Astrocyte (in vitro differentiated cells and primary cell): ENCODE results near the gene OR1S1. TPM values are rescaled to one million over a fixed set of nuclear protein-coding genes. Genes with fewer than 3 reads are reported as not detected.

ENCODE experiments used
- DNase-seq: peaks from one replicate; pipeline ENCODE4 v3.0.0-alpha.2; 2010; ENCODE audit warnings: low read depth
- FAIRE-seq: peaks from 2 replicates; lab custom pipeline; 2011; peaks lifted over from hg19 to GRCh38; lab: Jason Lieb, UNC
- H2AFZ ChIP-seq: 2 replicates; pipeline ENCODE4 v1.6.0; 2012; ENCODE audit warnings: low read depth, low read length, inconsistent platforms
- H3K27ac ChIP-seq: 2 replicates; pipeline ENCODE4 v1.5.1; 2011; ENCODE audit warnings: low read depth, low read length, inconsistent platforms
- H3K27me3 ChIP-seq: 2 replicates; pipeline ENCODE4 v1.6.0; 2011; ENCODE audit warnings: low read length, inconsistent platforms; ENCODE audit not compliant: insufficient read depth
- H3K36me3 ChIP-seq: 2 replicates; pipeline ENCODE4 v1.5.1; 2011; ENCODE audit warnings: low read length, inconsistent platforms; ENCODE audit not compliant: insufficient read depth
- H3K4me1 ChIP-seq: 2 replicates; pipeline ENCODE4 v1.5.1; 2011; ENCODE audit warnings: low read length, inconsistent platforms; ENCODE audit not compliant: insufficient read depth
- H3K4me2 ChIP-seq: 2 replicates; pipeline ENCODE4 v1.6.0; 2012; ENCODE audit warnings: low read length, inconsistent platforms
- H3K4me3 ChIP-seq: 2 replicates; pipeline ENCODE4 v1.5.1; 2011; ENCODE audit warnings: low read depth, mild to moderate bottlenecking, low read length, inconsistent platforms; ENCODE audit not compliant: insufficient read depth
- H3K79me2 ChIP-seq: 2 replicates; pipeline ENCODE4 v1.6.0; 2012; ENCODE audit warnings: mild to moderate bottlenecking, low read length, inconsistent platforms; ENCODE audit not compliant: insufficient read depth
- H3K9ac ChIP-seq: 2 replicates; pipeline ENCODE4 v1.6.0; 2012; ENCODE audit warnings: mild to moderate bottlenecking, low read length, inconsistent platforms
- H3K9me3 ChIP-seq: 2 replicates; pipeline ENCODE4 v1.5.1; 2012; ENCODE audit warnings: low read depth, mild to moderate bottlenecking, low read length, inconsistent platforms; ENCODE audit not compliant: insufficient read depth
- H4K20me1 ChIP-seq: 2 replicates; pipeline ENCODE4 v1.6.0; 2012; ENCODE audit warnings: low read length, inconsistent platforms; ENCODE audit not compliant: insufficient read depth
- H3K27ac Mint-ChIP-seq: one replicate; pipeline ENCODE4 v1.8.0; 2021; ENCODE audit warnings: mild to moderate bottlenecking, mixed read lengths; ENCODE audit not compliant: unreplicated experiment
- H3K27me3 Mint-ChIP-seq: one replicate; pipeline ENCODE4 v1.8.0; 2021; ENCODE audit warnings: low read depth, mixed read lengths; ENCODE audit not compliant: unreplicated experiment
- H3K36me3 Mint-ChIP-seq: one replicate; pipeline ENCODE4 v1.8.0; 2021; ENCODE audit warnings: low read depth, mixed read lengths; ENCODE audit not compliant: unreplicated experiment
- H3K4me1 Mint-ChIP-seq: one replicate; pipeline ENCODE4 v1.8.0; 2021; ENCODE audit warnings: low read depth, mixed read lengths; ENCODE audit not compliant: unreplicated experiment
- H3K4me3 Mint-ChIP-seq: one replicate; pipeline ENCODE4 v1.8.0; 2021; ENCODE audit warnings: mild to moderate bottlenecking, moderate library complexity, mixed read lengths; ENCODE audit not compliant: unreplicated experiment
- H3K9me3 Mint-ChIP-seq: one replicate; pipeline ENCODE4 v1.8.0; 2021; ENCODE audit warnings: mild to moderate bottlenecking, mixed read lengths; ENCODE audit not compliant: unreplicated experiment
- EZH2 ChIP-seq: IDR thresholded peaks from 2 replicates; pipeline ENCODE4 v1.6.1; 2012; ENCODE audit warnings: mild to moderate bottlenecking, low read length, inconsistent platforms; ENCODE audit not compliant: insufficient read depth
- total RNA-seq: library from RNA; stranded (reverse); gene quantifications from 2 replicates; pipeline ENCODE4 v1.2.1, GENCODE V29; 2021
- TF ChIP-seq, protein P1 (sequence below): IDR thresholded peaks from 2 replicates; pipeline ENCODE4 v1.5.1; 2011; ENCODE audit warnings: low read depth, mild to moderate bottlenecking, inconsistent platforms, low read length, moderate library complexity; ENCODE audit not compliant: insufficient read depth

OR1S1 gene
- total RNA-seq, 1 donor from 2014 or later, result not detected

DNA sequence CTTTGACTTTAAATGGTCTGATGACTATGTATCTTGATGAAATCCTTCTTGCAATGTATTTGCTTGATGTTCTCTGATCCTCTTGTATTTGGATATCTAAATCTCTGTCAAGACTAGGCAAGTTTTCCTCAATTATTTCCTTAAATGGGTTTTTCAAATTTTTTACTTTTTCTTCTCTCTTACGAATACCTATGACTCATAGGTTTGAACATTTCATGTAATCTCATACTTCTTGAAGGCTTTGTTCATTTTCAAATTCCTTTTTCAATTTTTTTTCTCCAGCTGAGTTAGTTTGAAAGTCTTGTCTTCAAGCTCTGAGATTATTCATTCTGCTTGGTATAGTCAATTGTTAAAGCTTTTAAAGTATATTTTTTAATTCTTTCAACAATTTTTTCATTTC lies 42.4 kb downstream of the OR1S1 start:
- Mint-ChIP-seq H3K36me3 (no peaks in the 10 kb centered on the region), H3K27me3 (no peaks in the 10 kb centered on the region), H3K4me3 (no peak overlapping the region), H3K27ac (no peak overlapping the region), H3K4me1 (no peaks in the 10 kb centered on the region), H3K9me3 (peaks cover 10% of the 10 kb centered on the region)
- no peaks in the 10 kb centered on the region for H3K9me3 ChIP-seq
- H3K4me2 ChIP-seq, result no peak overlapping the region
- no peak overlapping the region for H2AFZ ChIP-seq
- H3K4me1 ChIP-seq, result no peaks in the 10 kb centered on the region
- no peak overlapping the region for H3K27ac ChIP-seq
- no peak overlapping the region for H3K4me3 ChIP-seq
- no peak for TF ChIP-seq EZH2
- TF ChIP-seq, protein P1, sequence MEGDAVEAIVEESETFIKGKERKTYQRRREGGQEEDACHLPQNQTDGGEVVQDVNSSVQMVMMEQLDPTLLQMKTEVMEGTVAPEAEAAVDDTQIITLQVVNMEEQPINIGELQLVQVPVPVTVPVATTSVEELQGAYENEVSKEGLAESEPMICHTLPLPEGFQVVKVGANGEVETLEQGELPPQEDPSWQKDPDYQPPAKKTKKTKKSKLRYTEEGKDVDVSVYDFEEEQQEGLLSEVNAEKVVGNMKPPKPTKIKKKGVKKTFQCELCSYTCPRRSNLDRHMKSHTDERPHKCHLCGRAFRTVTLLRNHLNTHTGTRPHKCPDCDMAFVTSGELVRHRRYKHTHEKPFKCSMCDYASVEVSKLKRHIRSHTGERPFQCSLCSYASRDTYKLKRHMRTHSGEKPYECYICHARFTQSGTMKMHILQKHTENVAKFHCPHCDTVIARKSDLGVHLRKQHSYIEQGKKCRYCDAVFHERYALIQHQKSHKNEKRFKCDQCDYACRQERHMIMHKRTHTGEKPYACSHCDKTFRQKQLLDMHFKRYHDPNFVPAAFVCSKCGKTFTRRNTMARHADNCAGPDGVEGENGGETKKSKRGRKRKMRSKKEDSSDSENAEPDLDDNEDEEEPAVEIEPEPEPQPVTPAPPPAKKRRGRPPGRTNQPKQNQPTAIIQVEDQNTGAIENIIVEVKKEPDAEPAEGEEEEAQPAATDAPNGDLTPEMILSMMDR, result no peak
- FAIRE-seq, result no peak
- no peaks in the 10 kb centered on the region for H3K79me2 ChIP-seq
- H3K9ac ChIP-seq, result no peak overlapping the region
- no peaks in the 10 kb centered on the region for H4K20me1 ChIP-seq
- no peaks in the 10 kb centered on the region for H3K36me3 ChIP-seq
- H3K27me3 ChIP-seq, result no peaks in the 10 kb centered on the region
- DNase-seq, result no peak

DNA sequence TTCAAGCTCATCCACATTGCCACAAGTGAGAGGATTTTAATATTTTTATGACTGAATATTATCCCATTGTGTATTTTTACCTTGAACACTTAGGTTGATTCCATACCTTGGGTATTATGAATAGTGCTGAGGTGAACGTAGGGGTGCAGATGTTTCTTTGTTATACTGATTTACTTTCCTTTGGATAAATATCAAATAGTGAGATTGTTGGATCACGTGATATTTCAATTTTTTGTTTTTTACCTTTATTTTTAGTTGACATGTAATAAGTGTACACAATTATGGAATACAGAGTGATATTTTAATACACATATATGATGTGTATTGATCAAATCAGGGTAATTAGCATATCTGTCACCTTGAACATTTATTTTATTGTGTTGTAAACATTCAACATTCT lies 47.5 kb downstream of the OR1S1 start:
- TF ChIP-seq, protein P1, result no peak
- TF ChIP-seq EZH2, result no peak
- Histone ChIP-seq H3K9me3 (no peaks in the 10 kb centered on the region), H3K4me1 (no peaks in the 10 kb centered on the region), H3K27ac (no peak overlapping the region), H3K36me3 (no peaks in the 10 kb centered on the region), H3K4me2 (no peak overlapping the region), H3K27me3 (no peaks in the 10 kb centered on the region), H3K79me2 (no peaks in the 10 kb centered on the region), H2AFZ (no peak overlapping the region), H3K9ac (no peak overlapping the region), H3K4me3 (no peak overlapping the region), H4K20me1 (no peaks in the 10 kb centered on the region)
- Mint-ChIP-seq H3K27me3 (no peaks in the 10 kb centered on the region), H3K4me3 (no peak overlapping the region), H3K27ac (no peak overlapping the region), H3K4me1 (no peaks in the 10 kb centered on the region), H3K36me3 (no peaks in the 10 kb centered on the region), H3K9me3 (no peaks in the 10 kb centered on the region)
- DNase-seq (no peak), FAIRE-seq (no peak)

Other genes starting within 250 kb of the OR1S1 start
- not detected in 2 replicates for gene OR9Q1, start 188.8 kb upstream of the OR1S1 start, total RNA-seq
- gene OR6Q1, start 181.8 kb upstream of the OR1S1 start, total RNA-seq, result not detected in 2 replicates
- gene OR9I1, start 87.2 kb upstream of the OR1S1 start, total RNA-seq, result not detected in 2 replicates
- gene OR9Q2, start 23.6 kb upstream of the OR1S1 start, total RNA-seq, result not detected in 2 replicates
- gene OR1S2, start 8.6 kb upstream of the OR1S1 start, total RNA-seq, result not detected in 2 replicates
- not detected in 2 replicates for gene OR10Q1, start 16.2 kb downstream of the OR1S1 start, total RNA-seq
- gene OR10W1, start 55.5 kb downstream of the OR1S1 start, total RNA-seq, result not detected in 2 replicates
- gene OR5B17, start 146.3 kb downstream of the OR1S1 start, total RNA-seq, result not detected in 2 replicates
- not detected in 2 replicates for gene OR5B3, start 194.2 kb downstream of the OR1S1 start, total RNA-seq
- gene OR5B2, start 215.4 kb downstream of the OR1S1 start, total RNA-seq, result not detected in 2 replicates
- not detected in 2 replicates for gene OR5B12, start 229.5 kb downstream of the OR1S1 start, total RNA-seq